K562 (cell line): Measurements from ENCODE around the gene SCAPER. TPM values are rescaled to one million over a fixed set of nuclear protein-coding genes. Genes with fewer than 3 reads are reported as not detected.

Source experiments
- microRNA-seq: library from miRNA; unstranded; fragments of <30 nt; microRNA quantifications from one replicate; pipeline ENCODE4, GENCODE V29; 2018; ENCODE audit warnings: borderline microRNAs expressed
- polyA plus RNA-seq, 8 experiments: library from polyadenylated mRNA; depleted of rRNA in 4 of 8; stranded (reverse) in 5 of 8; unstranded in 3 of 8; fragments of >200 nt; fragmentation: Nextera tagmentation in 2 of 8; fragmentation: Illumina TruSeq in 1 of 8; extraction: Ambion mirVana in 2 of 8; extraction: Trizol in 1 of 8; gene quantifications; 2 replicates each; pipeline versions ENCODE4 v1.2.1 to v1.2.3, GENCODE V29; 2011 to 2014; ENCODE audit warnings: inconsistent platforms in 1 of 8, missing spikeins in 1 of 8
- small RNA-seq: library from RNA; depleted of rRNA; stranded (forward); fragments of <200 nt; gene quantifications from one replicate; pipeline ENCODE3, GENCODE V24; 2014
- total RNA-seq, 7 experiments: library from RNA; depleted of rRNA in 6 of 7; stranded (reverse); fragments of >200 nt in 6 of 7; fragmentation: Illumina TruSeq in 2 of 7; extraction: Trizol in 2 of 7; gene quantifications; 2 replicates each; pipeline versions ENCODE4 v1.2.1 to v1.2.3, GENCODE V29; 2011 to 2021; ENCODE audit warnings: low replicate concordance in 1 of 7

The SCAPER gene
- total and polyA plus RNA-seq, 9 of the 15 experiments (the other 6 are each of a cell fraction or from before 2014, with no cell fraction given): 1.3 to 5.7 (median 3.2) TPM

Small RNAs within 50 kb of the gene (microRNA-seq; reads per million reads assigned to microRNA genes)
- not detected for gene MIR3713

Small RNAs within 50 kb of the gene (small RNA-seq; reads per million reads assigned to genes)
- gene AC090751.1: not detected
- not detected for gene MIR3713

Other genes with a start within 250 kb of the SCAPER start
- gene RCN2, start 26.4 kb upstream of the SCAPER start, total RNA-seq (2014; rRNA removed): 19.5 and 24.0 TPM in 2 replicates
- 56.3 and 58.4 TPM in 2 replicates for gene RCN2, start 26.4 kb upstream of the SCAPER start, total RNA-seq (2014; rRNA removed; fragmentation: Illumina TruSeq; extraction: Trizol)
- gene RCN2, start 26.4 kb upstream of the SCAPER start, total RNA-seq (2015; rRNA removed; fragmentation: Illumina TruSeq; extraction: Trizol): 48.4 and 52.8 TPM in 2 replicates
- gene RCN2, start 26.4 kb upstream of the SCAPER start, total RNA-seq (2021): 33.6 and 34.3 TPM in 2 replicates
- 45.7 and 59.8 TPM in 2 replicates for gene RCN2, start 26.4 kb upstream of the SCAPER start, polyA plus RNA-seq (2011; rRNA removed)
- 47.4 and 56.3 TPM in 2 replicates for gene RCN2, start 26.4 kb upstream of the SCAPER start, polyA plus RNA-seq (2014; fragmentation: Illumina TruSeq; extraction: Trizol)
- gene RCN2, start 26.4 kb upstream of the SCAPER start, polyA plus RNA-seq (2014; fragmentation: Nextera tagmentation; extraction: Ambion mirVana): 10 to 100 TPM; 20.9 to 26.3 TPM
- 63.1 and 63.6 TPM in 2 replicates for gene RCN2, start 26.4 kb upstream of the SCAPER start, polyA plus RNA-seq (2014; rRNA removed)
- gene PSTPIP1, start 89.8 kb upstream of the SCAPER start, total RNA-seq (2014; rRNA removed): not detected in 2 replicates
- not detected in 2 replicates for gene PSTPIP1, start 89.8 kb upstream of the SCAPER start, total RNA-seq (2014; rRNA removed; fragmentation: Illumina TruSeq; extraction: Trizol)
- not detected in 2 replicates for gene PSTPIP1, start 89.8 kb upstream of the SCAPER start, total RNA-seq (2015; rRNA removed; fragmentation: Illumina TruSeq; extraction: Trizol)
- 0.58 TPM in 1 of 2 replicates, not detected in the other for gene PSTPIP1, start 89.8 kb upstream of the SCAPER start, total RNA-seq (2021)
- gene PSTPIP1, start 89.8 kb upstream of the SCAPER start, polyA plus RNA-seq (2011; rRNA removed): not detected in 2 replicates
- not detected in 2 replicates for gene PSTPIP1, start 89.8 kb upstream of the SCAPER start, polyA plus RNA-seq (2014; fragmentation: Illumina TruSeq; extraction: Trizol)
- gene PSTPIP1, start 89.8 kb upstream of the SCAPER start, polyA plus RNA-seq (2014; fragmentation: Nextera tagmentation; extraction: Ambion mirVana): not detected
- not detected in 2 replicates for gene PSTPIP1, start 89.8 kb upstream of the SCAPER start, polyA plus RNA-seq (2014; rRNA removed)
- gene TSPAN3, start 165.8 kb upstream of the SCAPER start, total RNA-seq (2014; rRNA removed): 48.5 and 51.8 TPM in 2 replicates
- 71.1 and 79.7 TPM in 2 replicates for gene TSPAN3, start 165.8 kb upstream of the SCAPER start, total RNA-seq (2014; rRNA removed; fragmentation: Illumina TruSeq; extraction: Trizol)
- 69.0 and 71.4 TPM in 2 replicates for gene TSPAN3, start 165.8 kb upstream of the SCAPER start, total RNA-seq (2015; rRNA removed; fragmentation: Illumina TruSeq; extraction: Trizol)
- 57.8 and 67.0 TPM in 2 replicates for gene TSPAN3, start 165.8 kb upstream of the SCAPER start, total RNA-seq (2021)
- gene TSPAN3, start 165.8 kb upstream of the SCAPER start, polyA plus RNA-seq (2011; rRNA removed): 116 and 144 TPM in 2 replicates
- 60.7 and 72.8 TPM in 2 replicates for gene TSPAN3, start 165.8 kb upstream of the SCAPER start, polyA plus RNA-seq (2014; fragmentation: Illumina TruSeq; extraction: Trizol)
- 10 to 100 TPM; 14.3 to 21.2 TPM for gene TSPAN3, start 165.8 kb upstream of the SCAPER start, polyA plus RNA-seq (2014; fragmentation: Nextera tagmentation; extraction: Ambion mirVana)
- 66.8 and 82.4 TPM in 2 replicates for gene TSPAN3, start 165.8 kb upstream of the SCAPER start, polyA plus RNA-seq (2014; rRNA removed)